ENCODE data around the gene SLC17A3.

GRCh38 chr6:25832670-25833069, 41.4 kb downstream of the SLC17A3 start:
- TF ChIP-seq REST (IDR thresholded peaks at IDR 0.05; ENCODE audit: insufficient read depth in 1 of 2, low read depth in 2 of 2, low read length in 1 of 2): no peak
- no peak for TF ChIP-seq POLR2AphosphoS5 (IDR thresholded peaks at IDR 0.05; ENCODE audit: low read depth, low read length)
